Loucy (cell line): ENCODE results near the gene C17orf50.

Experiments
- EZH2phosphoT487 ChIP-seq: fragments of 200-600 bp; IDR thresholded peaks from 2 replicates; pipeline ENCODE4 v1.6.1; 2018; ENCODE audit warnings: antibody characterized with exemption, mild to moderate bottlenecking, moderate library complexity, borderline replicate concordance
- TF ChIP-seq, protein P1 (sequence below): fragments of 200-600 bp; sonication (generic); conservative IDR thresholded peaks from 2 replicates; pipeline ENCODE4 v1.5.1; 2014; ENCODE audit warnings: mild to moderate bottlenecking, antibody characterized with exemption, low read length

DNA sequence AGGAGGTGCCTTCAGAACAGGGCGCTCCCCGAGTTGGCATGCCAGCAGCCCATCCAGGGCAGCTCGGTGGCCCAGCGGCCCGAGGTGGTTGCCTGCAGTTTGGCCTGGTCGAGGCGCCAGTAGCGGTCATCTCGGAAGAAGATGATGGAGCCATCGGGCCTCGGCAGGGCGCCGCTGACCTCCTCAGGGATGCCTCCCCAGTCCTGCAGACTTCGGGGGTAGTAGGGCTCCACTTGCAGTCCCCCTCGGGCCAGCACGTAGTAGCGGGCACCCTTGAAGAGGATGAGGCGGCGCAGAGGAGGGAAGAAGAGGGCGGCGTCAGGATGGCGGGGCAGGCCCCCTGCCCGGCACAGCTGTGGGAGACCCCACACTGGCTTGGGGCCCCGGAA is 5.8 kb downstream of the C17orf50 start:
- TF ChIP-seq, protein P1, sequence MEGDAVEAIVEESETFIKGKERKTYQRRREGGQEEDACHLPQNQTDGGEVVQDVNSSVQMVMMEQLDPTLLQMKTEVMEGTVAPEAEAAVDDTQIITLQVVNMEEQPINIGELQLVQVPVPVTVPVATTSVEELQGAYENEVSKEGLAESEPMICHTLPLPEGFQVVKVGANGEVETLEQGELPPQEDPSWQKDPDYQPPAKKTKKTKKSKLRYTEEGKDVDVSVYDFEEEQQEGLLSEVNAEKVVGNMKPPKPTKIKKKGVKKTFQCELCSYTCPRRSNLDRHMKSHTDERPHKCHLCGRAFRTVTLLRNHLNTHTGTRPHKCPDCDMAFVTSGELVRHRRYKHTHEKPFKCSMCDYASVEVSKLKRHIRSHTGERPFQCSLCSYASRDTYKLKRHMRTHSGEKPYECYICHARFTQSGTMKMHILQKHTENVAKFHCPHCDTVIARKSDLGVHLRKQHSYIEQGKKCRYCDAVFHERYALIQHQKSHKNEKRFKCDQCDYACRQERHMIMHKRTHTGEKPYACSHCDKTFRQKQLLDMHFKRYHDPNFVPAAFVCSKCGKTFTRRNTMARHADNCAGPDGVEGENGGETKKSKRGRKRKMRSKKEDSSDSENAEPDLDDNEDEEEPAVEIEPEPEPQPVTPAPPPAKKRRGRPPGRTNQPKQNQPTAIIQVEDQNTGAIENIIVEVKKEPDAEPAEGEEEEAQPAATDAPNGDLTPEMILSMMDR: no peak
- no peak for TF ChIP-seq EZH2phosphoT487
